Gastrocnemius medialis (tissue), 4 donors: ENCODE data around the gene ZFAND6.

Experiments used
- CTCF ChIP-seq, 5 experiments: fragments of 450-650 bp in 3 of 5; fragments of 200-600 bp in 2 of 5; sonication (generic) in 2 of 5; IDR thresholded peaks in 4 of 5; conservative IDR thresholded peaks in 1 of 5; 1 replicate in 4 of 5; 2 replicates in 1 of 5; pipeline ENCODE4 v1.5.1; 2016 to 2019; ENCODE audit warnings: antibody characterized with exemption in 5 of 5, mild to moderate bottlenecking in 3 of 5, moderate library complexity in 3 of 5
- POLR2A ChIP-seq, 2 donors: fragments of 450-650 bp; IDR thresholded peaks; one replicate each; pipeline ENCODE4 v1.6.1; 2017; ENCODE audit warnings: antibody characterized with exemption in 2 of 2, mild to moderate bottlenecking in 2 of 2, moderate library complexity in 2 of 2

- TF ChIP-seq POLR2A (IDR thresholded peaks at IDR 0.05) (no peak), CTCF (IDR thresholded peaks at IDR 0.05 in 4 of 5, conservative IDR thresholded peaks at IDR 0.05 in 1 of 5) (no peak)
Observed at GRCh38 chr15:80095969-80096368, 36.5 kb downstream of the ZFAND6 start.
